HG03280 (cell line): ENCODE data around the gene YIPF3.
"Not testable (repeated sequence)": the region's sequence is repeated elsewhere in the genome, so short reads cannot be mapped to it uniquely, and the experiment has no call there.

Experiments used
- ATAC-seq: cut with Tn5 transposase; IDR thresholded peaks from one replicate; pipeline ENCODE4 v1.9.1; 2021; ENCODE audit warnings: mild to moderate bottlenecking, moderate library complexity; ENCODE audit not compliant: unreplicated experiment

The YIPF3 gene

DNA sequence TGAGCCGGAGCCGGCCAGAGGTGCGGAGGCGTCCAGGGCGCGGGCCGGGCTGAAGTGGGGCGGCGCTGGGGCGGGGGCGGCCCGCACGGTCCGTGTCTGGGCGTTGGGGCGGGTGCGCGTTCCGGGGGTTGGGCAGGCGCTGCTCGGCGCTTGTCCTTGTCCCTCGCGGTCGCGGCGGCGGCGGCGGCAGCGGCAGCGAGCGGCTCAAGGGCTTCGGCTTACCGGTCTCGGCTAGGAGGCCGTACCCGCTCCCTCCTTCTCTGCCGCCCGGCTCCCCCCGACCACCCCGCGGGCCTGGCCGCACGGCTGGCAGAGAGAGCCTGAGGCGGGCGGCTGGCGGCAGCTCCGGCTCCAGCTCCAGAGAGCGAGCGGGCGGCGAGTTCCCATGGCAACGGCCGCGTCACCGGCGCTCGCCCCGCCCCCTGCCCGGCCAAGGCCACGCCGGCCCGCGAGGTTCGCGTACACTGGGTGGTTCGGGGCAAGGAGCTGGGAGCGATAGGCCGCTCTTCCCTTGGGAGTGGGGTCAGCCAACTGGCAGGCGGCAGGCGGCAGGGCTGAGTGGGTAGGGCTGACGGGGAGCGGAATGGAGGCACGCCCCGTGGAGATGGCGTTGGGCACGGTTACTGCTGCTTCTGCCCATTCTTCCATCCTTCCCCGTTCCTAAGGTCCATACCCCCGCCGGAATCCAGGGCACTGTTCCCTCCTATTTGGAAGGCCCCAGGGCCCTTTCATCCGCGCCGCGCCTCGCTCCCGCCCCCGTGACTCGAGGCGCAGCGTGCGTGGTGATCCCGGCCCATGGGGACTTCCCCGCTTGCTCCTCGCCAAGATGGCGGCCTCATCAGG lies 6.5 kb downstream of the YIPF3 start, which contains the start of gene LRRC73:
Gene LRRC73 (minus strand): TSS at position 363 of the 843 bp plus-strand sequence. CDS start 561 bp downstream, outside the sequence.
- peak; percentile 67 for ATAC-seq

DNA sequence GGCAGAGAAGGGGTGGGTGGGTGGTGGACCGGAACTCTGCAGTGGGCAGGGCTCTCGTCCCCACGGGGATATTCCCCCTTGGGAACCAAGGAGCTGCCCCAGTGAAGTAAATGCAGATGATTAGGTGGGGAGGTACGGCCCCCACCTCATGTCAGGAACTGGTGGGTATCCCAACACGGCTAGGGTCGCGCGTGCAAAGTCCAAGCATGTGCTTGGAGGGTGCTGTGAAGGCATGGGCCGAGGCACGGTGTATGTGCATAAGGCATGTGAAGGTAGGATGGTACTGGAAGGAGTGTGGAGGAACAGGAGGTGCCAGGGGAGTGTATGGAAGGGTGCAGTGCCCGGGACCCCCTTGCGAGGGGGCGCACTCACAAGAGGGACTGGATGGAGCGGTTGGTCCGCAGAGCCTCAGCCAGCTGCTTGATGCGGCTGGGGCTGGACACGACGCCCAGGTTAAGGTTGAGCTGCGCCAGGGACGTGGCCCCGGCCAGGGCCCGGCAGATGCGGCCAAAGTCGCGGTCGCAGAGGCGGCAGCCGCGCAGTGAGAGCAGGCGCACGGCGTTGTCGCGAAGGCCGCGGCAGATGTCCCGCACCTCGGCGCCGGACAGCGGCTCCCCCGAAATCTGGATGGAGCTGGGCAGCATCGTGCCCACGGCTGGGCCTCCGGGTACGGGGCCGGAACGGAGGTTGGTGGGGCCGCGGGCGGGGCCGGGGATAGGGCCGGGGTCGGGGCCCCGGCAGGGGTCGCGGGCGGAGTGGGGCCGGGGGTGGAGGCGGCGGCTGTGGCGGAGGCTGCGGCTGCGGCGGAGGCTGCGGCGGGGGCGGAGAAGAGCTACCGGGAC lies 7.4 kb downstream of the YIPF3 start:
- ATAC-seq: peak; percentile 7

DNA sequence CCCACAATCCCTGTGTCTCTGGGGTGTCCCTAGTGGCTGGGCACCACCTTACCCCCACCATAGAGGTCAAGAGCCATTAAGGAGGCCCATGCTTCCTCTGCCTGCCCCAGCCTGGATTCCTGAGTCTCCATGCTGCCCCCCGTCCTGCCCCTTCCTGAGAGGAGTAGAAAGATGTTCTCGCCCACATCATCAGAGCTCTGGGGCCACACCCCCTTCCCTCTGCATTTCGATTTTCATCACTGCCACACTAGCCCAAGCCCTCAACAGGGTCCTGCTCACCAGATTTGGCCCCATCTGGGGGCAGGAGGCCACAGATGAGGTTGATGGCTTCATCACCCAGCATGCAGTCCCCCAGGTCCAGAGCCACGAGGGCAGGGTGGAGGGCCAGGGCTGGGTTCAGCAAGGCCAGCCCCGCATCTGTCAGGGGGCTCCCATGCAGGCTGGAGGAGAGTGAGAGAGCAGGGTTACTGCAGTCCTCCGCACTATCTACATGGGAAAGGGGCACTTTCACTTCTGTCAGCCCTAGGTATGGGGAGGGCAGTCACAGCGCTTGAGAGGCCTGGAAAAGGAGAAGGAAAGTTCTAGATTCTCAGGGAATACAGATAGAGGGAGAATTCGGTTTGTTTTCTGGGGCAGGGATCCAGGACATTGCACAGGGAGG lies 8.1 kb downstream of the YIPF3 start:
- ATAC-seq: no peak

DNA sequence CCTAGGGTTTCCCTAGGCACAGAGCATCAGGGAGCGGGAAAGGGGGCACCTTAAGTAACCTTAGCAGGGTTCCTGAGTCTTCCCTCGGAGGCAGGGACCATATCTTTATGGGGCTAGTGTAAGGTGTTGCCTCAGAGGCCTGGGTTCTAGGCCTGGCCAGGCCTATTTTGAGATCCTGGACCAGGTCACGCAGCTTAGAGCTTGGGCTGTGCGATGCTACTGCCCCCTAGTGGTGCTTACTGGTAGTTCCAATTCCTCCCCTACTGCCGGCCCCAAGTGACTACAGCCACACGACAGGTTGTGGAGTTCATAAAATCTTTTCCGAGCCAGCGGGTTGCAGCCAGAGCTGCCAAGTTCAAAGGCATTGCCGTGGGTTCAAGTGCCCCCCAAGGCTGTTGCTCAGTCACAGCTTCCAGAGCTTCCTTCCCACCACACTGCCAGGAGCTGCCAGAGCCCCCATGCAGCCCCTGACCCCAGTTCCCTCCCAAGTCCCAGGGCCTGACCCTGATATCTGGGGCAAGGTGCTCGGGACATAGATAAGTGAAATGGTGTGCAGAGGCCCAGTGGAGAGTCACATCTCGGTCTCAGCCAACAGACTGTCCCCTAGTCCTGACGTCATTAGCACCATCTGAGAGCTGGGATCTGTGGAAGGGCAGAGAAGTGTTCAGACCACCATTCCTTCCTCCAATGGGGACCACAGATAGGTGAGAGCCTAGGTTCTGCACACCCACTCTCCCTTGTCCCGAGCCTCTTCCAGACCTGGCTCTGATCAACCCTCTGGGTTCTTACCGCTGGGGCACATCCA lies 9.9 kb downstream of the YIPF3 start:
- peak; percentile 48 for ATAC-seq

GRCh38 chr6:43506171-43506570 lies 10.6 kb downstream of the YIPF3 start:
- no peak for ATAC-seq

DNA sequence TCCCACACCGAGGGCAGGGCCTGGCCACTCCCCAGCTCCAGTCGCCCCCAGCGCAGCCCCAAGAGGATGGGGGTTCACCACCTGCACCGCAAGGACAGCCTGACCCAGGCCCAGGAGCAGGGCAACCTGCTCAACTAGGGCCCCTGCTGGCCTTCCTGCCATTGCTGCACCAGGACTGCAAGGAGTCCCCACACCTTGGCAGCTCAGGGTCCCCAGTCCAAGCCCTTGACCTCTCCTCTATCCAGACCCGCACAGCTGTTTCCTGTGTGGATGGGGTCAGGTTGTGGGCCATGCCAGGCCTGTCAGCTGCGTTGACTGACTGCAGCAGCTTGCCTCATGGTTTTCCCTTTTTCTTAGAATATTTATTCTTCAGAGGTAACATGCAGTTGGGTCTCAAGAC lies 11.0 kb downstream of the YIPF3 start:
- no peak for ATAC-seq

DNA sequence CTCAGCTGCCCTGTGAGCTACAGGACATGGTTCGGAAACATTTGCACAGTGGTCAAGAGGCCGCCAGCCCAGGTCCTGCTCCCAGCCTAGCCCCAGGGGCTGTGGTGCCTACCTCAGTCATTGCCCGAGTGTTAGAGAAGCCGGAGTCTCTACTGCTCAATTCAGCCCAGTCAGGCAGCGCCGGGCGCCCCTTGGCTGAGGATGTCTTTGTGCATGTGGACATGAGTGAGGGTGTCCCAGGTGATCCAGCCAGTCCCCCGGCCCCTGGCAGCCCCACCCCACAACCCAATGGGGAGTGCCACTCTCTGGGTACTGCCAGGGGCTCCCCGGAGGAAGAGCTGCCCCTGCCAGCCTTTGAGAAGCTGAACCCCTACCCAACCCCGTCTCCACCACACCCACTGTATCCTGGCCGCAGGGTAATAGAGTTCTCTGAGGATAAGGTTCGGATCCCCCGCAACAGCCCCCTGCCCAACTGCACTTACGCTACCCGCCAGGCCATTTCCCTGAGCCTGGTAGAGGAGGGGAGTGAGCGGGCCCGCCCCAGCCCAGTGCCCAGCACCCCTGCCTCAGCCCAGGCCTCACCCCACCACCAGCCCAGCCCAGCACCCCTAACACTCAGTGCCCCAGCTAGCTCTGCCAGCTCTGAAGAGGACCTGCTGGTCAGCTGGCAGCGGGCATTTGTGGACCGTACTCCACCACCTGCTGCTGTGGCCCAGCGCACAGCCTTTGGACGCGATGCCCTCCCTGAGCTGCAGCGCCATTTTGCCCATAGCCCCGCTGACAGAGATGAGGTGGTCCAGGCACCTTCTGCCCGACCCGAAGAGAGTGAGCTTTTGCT lies 11.8 kb downstream of the YIPF3 start:
- ATAC-seq: no peak

DNA sequence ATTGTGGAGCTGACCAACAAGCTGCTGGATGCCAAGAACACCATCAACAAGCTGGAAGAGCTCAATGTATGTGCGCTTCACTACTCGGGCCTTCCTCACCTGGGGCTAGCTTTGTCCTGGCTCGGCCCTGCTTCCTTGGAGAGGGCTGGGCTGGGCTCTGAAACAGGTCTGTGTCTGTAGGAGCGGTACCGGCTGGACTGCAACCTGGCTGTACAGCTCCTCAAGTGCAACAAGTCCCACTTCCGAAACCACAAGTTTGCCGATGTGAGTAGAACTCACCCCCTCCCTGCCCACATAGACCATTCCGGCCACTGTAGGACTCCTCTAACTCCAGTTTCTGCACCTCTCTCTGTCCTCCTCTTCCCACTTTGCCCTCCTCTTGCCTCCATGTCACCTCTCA lies 13.3 kb downstream of the YIPF3 start:
- ATAC-seq: no peak

DNA sequence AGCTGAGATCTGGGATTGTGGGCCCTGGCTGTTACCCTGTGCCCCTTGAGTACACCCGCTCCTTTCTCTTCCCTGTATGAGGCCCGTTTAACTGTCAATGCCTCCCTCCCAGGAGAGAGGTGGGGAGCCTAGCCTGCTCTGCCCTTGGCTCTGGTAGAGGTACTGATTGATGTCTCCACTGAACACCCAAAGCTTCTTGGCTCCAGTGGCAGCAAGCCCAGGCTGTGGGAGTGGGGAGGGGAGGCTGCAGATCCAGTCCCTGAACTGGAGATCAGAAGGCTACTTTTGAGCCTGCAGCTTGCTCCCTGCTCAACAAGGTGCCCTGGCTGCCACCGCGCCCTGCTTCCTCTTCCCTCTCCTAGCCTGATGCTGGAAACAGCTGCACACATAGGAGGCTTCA lies 14.1 kb downstream of the YIPF3 start:
- no peak for ATAC-seq

GRCh38 chr6:43500921-43501320 lies 15.8 kb downstream of the YIPF3 start:
- ATAC-seq: no peak

DNA sequence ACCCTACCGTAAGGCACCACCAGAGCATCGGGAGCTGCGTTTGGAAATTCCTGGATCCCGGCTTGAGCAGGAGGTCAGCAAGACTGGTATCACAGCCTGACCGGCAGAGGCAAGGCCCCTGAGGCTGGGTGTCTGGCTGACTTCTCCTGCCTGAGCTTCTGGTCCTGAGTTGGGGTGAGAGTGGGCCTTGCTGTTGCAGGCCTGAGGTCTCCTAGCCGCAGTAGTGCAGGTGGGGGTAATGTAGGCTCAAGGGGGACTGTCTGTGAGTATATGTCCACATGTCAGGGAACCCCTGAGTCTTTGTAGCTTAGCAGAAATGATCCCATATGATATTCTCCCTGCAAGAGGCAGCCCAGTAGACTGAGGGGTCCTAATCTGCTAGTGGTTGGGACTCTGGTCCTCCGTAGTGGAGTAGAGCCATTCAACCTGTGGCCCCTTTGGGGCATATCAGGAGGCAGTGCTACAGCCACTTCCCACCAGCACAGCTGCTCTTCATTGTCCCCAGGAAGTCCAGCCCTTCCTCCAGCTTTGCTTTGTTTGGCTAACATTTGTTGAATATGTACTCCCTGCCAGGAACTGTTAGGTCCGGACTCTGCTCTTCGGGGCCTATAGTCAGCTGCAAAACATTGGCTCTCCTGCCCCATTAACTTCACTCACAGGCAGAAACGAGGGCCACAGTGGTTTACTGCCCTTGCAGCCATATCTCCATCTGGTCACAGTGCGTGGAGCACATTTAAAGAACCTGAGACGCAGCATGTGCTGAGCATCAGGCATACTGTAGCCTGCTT lies 17.5 kb downstream of the YIPF3 start:
- ATAC-seq: no peak

- not testable (repeated sequence) for ATAC-seq
Observed at GRCh38 chr6:43498291-43498690, 18.4 kb downstream of the YIPF3 start.

GRCh38 chr6:43497689-43498088 lies 19.0 kb downstream of the YIPF3 start:
- no peak for ATAC-seq

DNA sequence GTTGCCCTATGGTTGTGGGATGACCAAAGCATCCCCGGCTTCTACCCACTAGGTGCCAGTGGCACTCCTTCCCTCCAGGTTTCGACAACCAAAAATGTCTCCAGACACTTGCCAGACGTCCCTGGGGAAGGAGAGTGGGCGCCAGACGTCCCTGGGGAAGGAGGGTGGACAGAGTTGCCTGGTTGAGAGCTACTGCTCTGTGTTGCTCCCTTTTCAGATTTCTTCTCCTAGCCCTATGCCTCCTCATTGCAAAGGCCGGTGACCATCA lies 19.7 kb downstream of the YIPF3 start:
- ATAC-seq: no peak

DNA sequence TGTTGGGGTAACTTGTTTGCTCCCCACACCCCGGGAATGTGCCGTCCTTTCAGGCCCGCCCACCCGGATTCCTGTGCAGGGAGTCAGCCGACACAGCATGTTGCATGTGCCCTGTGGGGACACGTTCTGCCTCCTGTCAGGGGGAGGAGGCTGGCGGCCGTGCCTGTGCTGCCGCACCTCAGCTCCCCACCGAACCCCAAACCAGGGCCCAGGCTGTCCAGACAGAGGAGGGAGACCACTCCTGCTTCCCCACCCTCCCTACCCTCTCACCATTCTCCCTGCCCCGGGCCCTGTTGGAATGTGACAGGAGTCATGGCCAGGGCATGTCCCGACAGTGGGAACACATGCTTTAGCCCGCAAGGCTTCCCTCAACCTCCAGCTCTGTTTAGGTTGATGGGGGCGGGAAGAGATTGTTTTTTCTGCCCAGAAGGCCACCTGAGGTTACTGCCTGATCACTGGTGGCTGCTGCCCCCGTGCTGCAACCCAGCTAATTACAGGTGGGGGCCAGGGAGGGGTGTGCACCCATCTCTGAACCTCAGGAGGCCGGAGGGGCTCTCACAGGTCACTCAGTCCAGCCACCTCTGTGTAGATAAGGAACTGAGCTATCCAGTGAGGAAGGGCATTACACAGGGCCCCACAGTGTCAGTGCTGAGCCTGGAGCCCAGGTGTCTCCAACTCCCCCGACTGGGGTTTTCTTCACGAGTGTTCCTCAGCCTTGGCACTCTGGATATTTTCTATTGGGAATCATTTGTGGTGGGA lies 20.2 kb downstream of the YIPF3 start:
- ATAC-seq: no peak

- ATAC-seq: no peak
Observed at GRCh38 chr6:43495409-43495941, 21.3 kb downstream of the YIPF3 start.

GRCh38 chr6:43494766-43495165 lies 22.0 kb downstream of the YIPF3 start:
- ATAC-seq: no peak

DNA sequence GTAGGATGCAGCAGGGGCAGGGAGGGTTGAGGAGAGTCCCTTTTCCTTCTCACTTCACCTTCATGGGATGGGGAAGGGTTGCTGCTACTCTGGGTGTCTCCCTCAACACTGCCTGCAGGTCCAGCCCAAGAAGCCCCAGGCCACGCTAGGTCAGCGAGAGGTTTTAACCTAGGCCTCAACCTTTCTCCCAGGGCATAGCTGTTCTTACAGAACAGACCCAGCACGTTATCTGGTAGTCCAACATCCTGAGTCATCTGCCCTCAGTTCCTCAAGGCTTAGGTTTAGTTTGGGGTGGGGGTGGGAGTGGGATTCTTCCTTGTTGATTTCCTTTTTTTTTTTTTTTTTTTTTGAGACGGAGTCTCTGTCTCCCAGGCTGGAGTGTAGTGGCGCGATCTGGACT lies 22.4 kb downstream of the YIPF3 start:
- no peak for ATAC-seq
